ENCODE measurements around the gene AIMP2. TPM values are rescaled to one million over a fixed set of nuclear protein-coding genes. Genes with fewer than 3 reads are reported as not detected.
"Not testable (repeated sequence)": the region's sequence is repeated elsewhere in the genome, so short reads cannot be mapped to it uniquely, and the experiment has no call there.

Gene AIMP2
- polyA plus RNA-seq, 1 donor: 21.9 TPM

DNA sequence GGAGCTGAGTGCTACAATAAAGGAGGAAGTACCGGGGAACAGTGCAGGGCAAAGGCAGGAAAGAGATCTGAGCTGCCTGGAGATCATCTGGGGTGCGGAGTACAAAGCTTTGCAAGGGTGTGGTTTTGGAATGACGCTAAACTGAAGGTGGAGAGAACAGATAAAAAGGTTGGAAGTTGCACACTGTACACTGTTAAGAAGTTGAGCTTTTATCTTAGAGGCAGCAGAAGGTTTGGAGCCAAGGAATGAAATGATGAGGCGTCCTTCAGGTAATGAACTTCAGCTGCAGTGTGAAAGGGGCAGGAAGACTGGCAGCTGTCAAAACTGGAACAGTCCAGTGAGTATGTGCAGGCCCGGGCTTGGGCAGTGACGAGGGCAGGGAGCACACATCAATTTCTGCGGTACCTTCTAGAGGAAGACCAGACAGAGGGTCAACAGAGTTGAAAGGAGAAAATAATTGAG, 14.9 kb downstream of the AIMP2 start:
- DNase-seq: no peak

DNA sequence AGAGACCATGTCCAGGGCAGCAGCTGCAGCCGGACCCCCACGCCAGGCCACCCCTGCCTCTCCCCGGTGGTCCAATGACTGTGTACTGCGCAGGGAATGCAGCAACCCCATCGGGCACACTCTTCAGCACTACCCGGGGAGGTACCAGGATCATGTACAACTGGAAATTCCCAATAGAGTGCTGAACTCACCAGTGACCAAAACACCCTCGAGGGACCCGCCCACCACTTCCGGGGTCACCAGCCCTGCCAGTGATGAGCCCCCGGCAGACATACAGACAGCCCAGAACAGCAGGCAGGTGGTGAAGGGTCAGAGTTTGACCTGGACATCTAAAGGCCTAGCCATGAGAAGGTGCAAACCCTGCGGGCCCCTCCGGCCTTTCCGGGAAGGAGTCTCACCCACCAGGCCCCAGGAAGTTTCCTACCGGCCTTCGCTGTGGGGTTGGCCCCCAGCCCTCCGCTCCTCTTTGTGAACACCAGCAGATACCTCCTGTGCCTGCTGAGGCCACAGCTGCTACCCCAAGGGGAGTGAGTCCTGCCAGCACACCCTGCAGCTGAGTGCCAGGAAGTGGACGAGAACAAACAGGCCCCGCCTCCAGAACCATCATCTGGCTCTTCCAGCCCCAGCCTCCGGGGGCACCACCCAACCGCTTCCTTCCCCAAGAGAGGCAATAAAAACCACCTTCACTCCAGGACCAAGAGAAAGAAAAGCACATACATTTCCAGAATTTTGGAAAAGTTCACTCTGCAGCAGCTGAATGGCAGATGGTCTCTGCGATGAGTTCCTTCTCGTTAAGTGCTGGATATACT, 17.1 kb downstream of the AIMP2 start:
- no peak for DNase-seq

DNA sequence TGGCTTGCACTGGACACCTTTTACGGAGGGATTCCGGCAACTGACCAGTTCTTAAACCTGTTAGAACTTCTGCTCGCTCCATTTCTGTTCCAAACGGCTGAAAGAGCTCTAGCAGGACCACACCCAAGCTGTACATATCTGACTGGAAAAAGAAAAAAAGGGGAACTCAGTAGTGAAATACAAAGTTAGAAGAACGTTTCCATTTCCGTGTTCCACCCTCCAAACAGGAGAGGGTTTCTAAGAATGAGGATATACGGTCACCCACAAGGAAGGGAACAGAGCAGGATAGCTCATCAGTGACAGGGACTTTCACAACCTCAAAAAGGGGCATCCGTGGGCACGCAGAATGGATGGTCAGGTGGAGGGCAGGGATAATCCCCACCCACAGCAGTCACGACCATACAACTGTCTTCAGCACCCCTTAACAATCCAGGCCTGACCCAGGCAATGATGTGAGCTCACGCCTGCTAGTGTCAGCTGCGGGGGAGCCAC, 17.8 kb downstream of the AIMP2 start:
- no peak for DNase-seq

DNA sequence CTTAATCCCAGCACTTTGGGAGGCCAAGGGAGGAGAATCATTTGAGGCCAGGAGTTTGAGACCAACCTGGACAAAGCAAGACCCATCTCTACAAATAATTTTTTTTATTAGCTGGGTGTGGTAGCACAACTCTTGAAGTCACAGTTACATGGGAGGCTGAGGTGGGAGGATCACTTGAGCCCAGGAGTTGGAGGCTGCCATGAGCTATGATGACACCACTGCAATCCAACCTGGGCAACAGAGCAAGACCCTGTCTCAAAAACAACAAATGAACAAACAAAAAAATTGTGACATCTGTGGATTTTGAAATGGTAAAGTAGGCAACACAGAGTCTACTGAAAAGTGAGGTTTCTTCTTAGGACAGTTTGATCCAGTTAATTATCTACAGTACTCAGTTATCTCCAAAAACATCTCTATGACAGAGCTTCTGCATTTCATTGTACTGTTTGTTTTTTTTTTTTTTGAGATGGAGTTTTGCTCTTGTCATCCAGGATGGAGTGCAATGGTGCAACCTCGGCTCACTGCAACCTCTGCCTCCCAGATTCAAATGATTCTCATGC, 18.8 kb downstream of the AIMP2 start:
- no peak for DNase-seq

DNA sequence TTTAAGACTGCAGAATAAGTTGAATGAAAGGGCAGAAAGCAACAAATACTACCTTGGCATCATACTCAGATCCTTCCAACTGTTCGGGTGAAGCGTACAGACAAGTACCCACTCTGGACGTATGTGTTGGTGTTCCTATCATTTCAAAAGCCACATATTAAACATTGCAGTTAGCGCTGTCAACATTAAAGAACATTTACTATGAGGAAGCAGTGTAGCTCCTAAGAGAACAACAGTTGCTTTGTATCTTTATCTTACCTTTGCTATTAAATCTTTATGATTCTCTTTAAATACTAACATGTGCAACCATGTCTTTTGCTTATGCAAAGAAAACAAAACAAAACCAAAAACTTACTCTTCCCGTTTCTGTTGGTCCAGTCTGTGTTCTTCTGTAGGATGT, 19.5 kb downstream of the AIMP2 start:
- no peak for DNase-seq

DNA sequence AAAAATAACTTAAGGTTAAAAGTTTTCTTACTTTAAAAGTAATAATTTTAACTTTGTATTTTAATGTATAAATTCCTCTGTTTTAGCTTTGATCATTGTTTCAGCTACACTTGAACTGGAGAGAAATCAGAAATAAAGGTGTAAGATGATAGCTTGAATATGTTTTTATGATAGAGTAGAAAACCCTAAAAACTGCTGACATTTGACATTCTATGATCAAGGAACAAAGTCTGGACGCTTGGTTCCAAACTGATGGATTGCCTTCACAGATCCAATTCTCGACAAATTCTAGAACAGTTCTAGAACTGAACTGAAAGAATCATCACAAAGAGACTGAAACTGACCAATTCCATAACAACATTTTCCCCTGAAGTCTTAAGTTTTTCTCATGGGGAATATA, 21.9 kb downstream of the AIMP2 start, which contains the start of gene ANKRD61:
Gene ANKRD61 (plus strand): TSS at position 389 of the 400 bp plus-strand sequence. CDS start 0 bp downstream, at position 389.
- DNase-seq: no peak

DNA sequence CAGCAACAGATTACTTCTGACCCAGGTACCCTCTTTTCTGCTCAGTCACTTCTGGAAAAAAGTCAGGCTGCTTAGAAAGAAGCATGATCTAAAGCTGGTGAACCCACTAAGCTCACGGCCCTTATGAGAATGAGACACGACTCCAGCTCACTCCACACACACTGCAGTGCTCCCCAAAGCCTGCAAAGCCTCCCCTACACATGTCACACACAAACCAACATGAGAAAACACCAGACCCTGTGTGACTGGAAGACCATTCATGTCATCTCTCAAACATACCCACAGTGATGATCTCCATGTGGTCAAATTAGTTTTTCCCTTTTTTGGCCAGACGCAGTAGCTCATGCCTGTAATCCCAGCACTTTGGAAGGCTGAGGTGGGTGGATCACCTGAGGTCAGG, 22.5 kb downstream of the AIMP2 start:
- DNase-seq: no peak

DNA sequence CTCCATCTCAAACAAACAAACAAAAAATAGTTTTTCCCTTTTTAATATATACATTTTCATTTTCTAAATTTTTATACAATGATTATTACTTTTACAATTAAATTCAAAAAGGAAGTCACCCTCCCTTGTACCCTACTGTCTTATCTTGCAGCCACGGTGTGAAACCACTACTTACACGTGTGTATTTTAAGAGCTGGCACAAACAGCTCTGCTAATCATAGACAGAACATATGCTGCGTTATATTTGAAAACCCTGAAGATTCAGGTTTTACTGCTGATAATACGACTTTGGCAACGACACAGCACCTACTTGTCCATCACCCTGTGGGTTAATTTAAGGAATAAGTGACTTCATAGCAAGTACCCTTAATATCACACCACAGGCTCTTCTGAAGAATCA, 23.1 kb downstream of the AIMP2 start:
- no peak for DNase-seq

DNA sequence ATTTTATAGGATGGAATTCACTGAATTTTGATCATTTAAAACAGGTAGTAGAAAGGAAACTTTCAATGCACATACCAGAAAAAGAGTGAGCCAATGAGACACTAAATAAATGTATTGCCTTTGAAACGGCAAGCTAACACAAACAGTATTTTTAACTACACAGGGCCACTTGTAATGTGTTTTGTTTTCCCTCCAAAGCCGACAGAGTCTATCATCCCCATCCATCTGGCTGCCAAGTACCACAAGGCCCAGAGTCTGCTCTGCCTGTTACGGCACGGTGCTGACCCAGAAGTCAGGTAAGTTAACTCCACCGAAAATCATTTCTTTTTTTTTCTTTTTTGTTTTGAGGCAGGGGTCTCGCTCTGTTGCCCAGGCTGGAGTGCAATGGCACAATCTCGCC, 23.6 kb downstream of the AIMP2 start:
- no peak for DNase-seq

DNA sequence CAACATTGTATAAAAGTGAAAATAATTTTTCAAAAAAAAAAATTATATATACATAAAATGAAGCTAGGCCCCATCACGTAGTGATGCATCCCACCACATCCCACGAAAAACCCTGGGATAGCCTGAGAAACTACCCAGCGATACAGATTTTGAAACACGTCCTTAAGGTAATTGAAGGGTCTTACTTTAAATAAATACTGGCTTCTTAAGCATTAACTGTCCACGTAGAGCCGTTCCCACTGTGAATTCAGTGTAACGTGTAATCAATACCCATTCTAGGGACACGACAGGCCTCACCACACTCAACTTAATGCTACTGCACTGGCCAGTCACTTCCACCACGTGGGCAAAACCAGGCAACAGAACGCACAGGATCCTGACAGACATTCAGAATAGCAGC, 26.1 kb downstream of the AIMP2 start:
- no peak for DNase-seq

DNA sequence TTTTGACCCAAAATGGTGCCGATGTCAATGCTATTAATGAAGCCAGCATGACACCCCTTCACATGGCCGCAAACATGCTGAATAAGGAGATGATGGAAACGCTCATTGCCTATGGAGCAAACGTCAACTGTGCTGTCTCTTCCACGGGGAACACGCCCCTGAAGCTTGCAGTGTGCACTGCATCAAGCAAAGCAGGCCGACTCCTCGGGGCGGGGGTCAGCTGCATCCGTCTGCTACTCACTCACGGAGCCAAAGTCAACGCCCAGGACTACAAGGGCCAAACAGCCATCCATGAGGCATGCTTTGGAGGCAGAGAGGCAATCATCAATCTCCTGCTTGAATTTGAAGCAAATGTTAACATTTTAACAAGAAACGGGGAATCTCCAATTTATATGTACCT, 26.6 kb downstream of the AIMP2 start:
- DNase-seq: no peak

DNA sequence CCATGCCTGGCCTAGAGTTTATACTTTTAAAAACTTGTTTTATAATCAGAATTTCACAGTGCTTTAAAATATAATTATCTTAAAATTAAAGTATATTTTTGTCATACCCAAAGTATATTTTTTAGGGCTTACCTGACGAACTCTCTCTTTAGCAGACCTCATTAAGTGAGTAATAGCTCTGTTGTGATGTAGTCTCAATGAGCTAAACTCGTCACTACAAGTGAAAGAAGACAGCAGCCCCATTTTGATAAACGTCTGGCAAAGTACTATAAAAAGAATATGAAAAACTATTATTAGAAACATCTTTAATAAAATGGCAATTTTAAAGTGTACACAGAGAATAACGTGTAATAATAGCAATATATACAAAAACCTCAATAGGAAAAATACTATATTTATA, 40.7 kb downstream of the AIMP2 start:
- no peak for DNase-seq

DNA sequence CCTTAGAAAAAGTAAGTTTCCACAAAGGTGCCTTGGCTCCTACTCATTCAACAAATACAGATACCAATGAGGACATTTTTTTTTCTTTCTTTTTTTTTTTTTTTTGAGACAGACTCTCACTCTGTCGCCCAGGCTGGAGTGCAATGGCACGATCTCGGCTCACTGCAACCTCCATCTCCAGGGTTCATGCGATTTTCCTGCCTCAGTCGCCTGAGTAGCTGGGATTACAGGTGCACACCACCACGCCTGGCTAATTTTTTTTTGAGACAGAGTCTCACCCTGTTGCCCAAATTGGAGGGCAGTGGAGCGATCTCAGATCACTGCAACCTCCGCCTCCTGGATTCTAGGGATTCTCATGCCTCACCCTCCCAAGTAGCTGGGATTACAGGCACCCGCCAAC, 42.1 kb downstream of the AIMP2 start:
- not testable (repeated sequence) for DNase-seq

DNA sequence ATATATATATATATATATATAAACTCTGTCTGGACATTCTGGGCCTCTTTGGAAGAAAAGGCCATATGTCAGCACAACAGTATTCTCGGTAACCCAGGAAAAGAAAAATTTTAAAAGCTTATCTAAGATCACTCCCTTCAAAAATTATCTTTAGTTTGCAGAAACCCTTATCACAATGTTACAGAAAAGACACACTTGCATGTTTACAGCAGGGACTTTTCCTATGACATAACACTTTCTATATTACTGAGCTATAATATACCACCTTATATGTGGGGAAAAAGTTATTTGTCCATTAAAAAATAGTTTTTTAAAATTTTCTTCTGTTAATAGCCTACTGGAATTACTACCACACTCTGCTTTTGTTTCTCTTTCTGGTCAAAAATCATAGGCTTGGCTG, 47.5 kb downstream of the AIMP2 start:
- no peak for DNase-seq

DNA sequence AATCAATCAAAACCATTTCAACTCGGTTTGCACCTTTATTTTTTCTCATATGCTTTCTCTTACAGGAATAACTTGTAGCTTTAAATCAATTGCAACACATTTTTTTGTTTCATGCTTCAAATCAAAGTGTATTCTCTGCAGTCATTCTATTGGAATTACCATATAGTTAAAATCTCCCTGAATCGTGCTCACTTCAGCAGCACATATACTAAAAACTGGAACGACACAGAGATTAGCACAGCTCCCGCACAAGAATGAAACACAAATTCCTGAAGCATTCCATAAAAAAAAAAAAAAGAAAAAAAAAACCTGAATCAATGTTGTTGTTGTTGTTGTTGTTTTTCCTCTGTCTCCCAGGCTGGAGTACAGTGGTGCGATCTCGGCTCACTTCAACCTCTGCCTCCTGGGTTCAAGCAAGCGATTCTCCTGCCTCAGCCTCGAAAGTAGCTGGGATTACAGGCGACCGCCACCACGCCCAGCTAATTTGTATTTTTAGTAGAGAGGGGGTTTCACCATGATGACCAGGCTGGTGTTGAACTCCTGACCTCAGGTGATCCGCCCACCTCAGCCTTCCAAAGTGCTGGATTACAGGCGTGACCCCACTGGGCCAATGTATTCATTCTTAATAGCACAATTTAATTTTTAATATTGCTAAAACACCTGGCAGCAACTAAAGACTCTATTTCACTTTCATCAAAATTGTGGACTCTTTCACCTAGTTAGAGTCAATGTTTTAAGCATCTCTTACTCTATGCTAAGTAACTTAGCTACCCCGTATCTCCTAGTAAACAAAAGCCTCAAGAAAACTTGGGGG, 48.5 kb downstream of the AIMP2 start:
- DNase-seq: no peak

DNA sequence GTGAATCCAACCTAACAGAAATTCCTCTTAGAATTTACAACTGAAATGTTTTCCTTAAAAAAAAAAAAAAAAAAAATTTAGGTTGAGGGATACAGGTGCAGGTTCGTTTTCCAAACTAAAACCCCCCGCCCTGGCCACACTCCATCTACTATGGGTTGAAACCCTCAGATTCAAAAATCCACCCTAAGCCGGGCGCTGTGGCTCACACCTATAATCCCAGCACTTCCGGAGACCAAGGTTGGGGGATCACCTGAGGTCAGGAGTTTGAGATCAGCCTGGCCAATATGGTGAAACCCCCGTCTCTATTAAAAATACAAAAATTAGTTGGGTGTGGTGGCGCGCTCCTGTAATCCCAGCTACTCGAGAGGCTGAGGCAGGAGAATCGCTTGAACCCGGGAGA, 50.9 kb downstream of the AIMP2 start:
- DNase-seq: not testable (repeated sequence)

DNA sequence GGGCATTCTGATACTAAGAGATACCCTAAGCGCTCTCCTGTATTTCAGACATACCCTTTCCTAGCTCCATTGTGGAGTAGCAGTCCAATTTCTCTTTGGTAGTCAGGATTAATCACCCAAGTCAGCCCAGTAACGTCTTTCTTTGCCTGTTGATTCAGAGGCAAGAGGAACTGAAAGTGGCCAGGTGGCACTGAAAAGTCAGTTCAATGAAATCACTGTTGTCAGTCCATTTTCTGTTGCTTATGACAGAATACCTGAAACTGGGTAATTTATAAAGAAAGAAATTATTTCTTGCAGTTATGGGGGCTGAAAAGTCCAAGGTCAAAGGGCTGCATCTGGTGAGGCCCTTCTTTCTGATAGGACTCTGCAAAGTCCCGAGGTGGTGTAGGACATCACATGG, 62.3 kb downstream of the AIMP2 start:
- DNase-seq: no peak

Other genes with a start within 250 kb of the AIMP2 start
- gene RNF216, start 227.6 kb upstream of the AIMP2 start, polyA plus RNA-seq (ENCODE audit: insufficient read length): 39.3 TPM
- 1.2 TPM for gene OCM, start 128.5 kb upstream of the AIMP2 start, polyA plus RNA-seq (ENCODE audit: insufficient read length)
- gene CCZ1, start 110.5 kb upstream of the AIMP2 start, polyA plus RNA-seq (ENCODE audit: insufficient read length): 92.2 TPM
- 0.43 TPM for gene RSPH10B, start 38.6 kb upstream of the AIMP2 start, polyA plus RNA-seq (ENCODE audit: insufficient read length)
- gene PMS2, start 223 bp upstream of the AIMP2 start, polyA plus RNA-seq (ENCODE audit: insufficient read length): 27.7 TPM
- gene ANKRD61, start 22.1 kb downstream of the AIMP2 start, polyA plus RNA-seq (ENCODE audit: insufficient read length): 3.4 TPM
- gene EIF2AK1, start 49.9 kb downstream of the AIMP2 start, polyA plus RNA-seq (ENCODE audit: insufficient read length): 117 TPM
- gene USP42, start 95.7 kb downstream of the AIMP2 start, polyA plus RNA-seq (ENCODE audit: insufficient read length): 22.7 TPM

Data from left kidney (tissue), 2 donors.